Measurements from ENCODE around the gene KNL1.
"Not testable (repeated sequence)": the region's sequence is repeated elsewhere in the genome, so short reads cannot be mapped to it uniquely, and the experiment has no call there.

DNA sequence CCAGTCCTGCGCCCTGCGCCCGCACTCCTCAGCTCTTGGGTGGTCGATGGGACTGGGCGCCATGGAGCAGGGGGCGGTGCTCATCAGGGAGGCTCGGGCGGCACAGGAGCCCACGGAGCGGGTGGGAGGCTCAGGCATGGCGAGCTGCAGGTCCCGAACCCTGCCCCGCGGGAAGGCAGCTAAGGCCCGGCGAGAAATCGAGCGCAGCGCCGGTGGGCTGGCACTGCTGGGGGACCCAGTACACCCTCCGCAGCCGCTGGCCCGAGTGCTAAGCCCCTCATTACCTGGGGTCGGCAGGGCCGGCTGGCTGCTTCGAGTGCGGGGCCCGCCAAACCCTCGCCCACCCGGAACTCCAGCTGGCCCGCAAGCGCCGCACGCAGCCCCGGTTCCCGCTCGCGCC lies 82.9 kb downstream of the KNL1 start:
- TF ChIP-seq, protein P1, sequence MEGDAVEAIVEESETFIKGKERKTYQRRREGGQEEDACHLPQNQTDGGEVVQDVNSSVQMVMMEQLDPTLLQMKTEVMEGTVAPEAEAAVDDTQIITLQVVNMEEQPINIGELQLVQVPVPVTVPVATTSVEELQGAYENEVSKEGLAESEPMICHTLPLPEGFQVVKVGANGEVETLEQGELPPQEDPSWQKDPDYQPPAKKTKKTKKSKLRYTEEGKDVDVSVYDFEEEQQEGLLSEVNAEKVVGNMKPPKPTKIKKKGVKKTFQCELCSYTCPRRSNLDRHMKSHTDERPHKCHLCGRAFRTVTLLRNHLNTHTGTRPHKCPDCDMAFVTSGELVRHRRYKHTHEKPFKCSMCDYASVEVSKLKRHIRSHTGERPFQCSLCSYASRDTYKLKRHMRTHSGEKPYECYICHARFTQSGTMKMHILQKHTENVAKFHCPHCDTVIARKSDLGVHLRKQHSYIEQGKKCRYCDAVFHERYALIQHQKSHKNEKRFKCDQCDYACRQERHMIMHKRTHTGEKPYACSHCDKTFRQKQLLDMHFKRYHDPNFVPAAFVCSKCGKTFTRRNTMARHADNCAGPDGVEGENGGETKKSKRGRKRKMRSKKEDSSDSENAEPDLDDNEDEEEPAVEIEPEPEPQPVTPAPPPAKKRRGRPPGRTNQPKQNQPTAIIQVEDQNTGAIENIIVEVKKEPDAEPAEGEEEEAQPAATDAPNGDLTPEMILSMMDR (IDR thresholded peaks at IDR 0.05) = not testable (repeated sequence)
- TF ChIP-seq POLR2A (IDR thresholded peaks at IDR 0.05) = not testable (repeated sequence)
